Measurements from ENCODE around the gene MACROD2. TPM values are rescaled to one million over a fixed set of nuclear protein-coding genes. Genes with fewer than 3 reads are reported as not detected.

Gene MACROD2
- total and polyA plus RNA-seq, 4 donors, result 13.0 to 67.1 (median 20.7) TPM

DNA sequence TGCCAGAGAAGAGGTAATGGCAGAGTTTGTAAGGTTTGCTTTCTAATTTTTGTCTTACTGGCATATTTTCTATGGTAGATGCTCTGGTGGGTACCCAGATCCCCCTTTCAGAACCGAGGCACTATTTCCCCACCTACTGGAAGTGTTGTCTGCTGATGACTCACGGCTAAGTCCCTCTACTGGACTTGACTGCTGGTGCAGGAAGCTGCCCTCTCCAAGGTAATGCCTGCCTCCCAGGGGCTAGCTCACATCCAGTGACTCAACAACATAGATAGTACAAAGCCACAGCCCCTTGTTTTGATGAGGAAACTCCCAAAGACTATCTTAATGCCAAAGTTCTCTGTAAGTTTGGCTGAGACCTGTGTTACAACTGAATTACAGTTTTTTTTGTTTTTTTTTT is 627.5 kb downstream of the MACROD2 start:
- H3K9ac ChIP-seq (ENCODE audit: insufficient read depth in 1 of 2, low read length in 2 of 2), result no peak overlapping the region
- no peaks in the 10 kb centered on the region for H3K36me3 ChIP-seq (ENCODE audit: control insufficient read depth in 4 of 4, insufficient read depth in 4 of 4, low read length in 4 of 4)
- no peaks in the 10 kb centered on the region for H3K27me3 ChIP-seq (ENCODE audit: control insufficient read depth in 3 of 3, insufficient read depth in 3 of 3, low read length in 2 of 3)
- WGBS, 2 donors, result 53 to 67% methylated on average over 2 of the region's 2 CpGs
- H3K4me1 ChIP-seq (ENCODE audit: control insufficient read depth in 5 of 5, insufficient read depth in 5 of 5, low read length in 5 of 5), result no peaks in the 10 kb centered on the region
- H3K4me3 ChIP-seq, result no peak overlapping the region
- H3K9me3 ChIP-seq (ENCODE audit: control insufficient read depth in 4 of 4, insufficient read depth in 3 of 4, low read length in 3 of 4), result no peaks in the 10 kb centered on the region
- ATAC-seq (ENCODE audit: insufficient read depth, low FRiP score) (peak; percentile 15), DNase-seq (no peak)
- H3K27ac ChIP-seq (ENCODE audit: low read depth in 1 of 2, low read length in 1 of 2), result no peak overlapping the region
- TF ChIP-seq, protein P1, sequence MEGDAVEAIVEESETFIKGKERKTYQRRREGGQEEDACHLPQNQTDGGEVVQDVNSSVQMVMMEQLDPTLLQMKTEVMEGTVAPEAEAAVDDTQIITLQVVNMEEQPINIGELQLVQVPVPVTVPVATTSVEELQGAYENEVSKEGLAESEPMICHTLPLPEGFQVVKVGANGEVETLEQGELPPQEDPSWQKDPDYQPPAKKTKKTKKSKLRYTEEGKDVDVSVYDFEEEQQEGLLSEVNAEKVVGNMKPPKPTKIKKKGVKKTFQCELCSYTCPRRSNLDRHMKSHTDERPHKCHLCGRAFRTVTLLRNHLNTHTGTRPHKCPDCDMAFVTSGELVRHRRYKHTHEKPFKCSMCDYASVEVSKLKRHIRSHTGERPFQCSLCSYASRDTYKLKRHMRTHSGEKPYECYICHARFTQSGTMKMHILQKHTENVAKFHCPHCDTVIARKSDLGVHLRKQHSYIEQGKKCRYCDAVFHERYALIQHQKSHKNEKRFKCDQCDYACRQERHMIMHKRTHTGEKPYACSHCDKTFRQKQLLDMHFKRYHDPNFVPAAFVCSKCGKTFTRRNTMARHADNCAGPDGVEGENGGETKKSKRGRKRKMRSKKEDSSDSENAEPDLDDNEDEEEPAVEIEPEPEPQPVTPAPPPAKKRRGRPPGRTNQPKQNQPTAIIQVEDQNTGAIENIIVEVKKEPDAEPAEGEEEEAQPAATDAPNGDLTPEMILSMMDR (IDR thresholded peaks at IDR 0.05; ENCODE audit: control extremely low read depth, extremely low read depth), result no peak

DNA sequence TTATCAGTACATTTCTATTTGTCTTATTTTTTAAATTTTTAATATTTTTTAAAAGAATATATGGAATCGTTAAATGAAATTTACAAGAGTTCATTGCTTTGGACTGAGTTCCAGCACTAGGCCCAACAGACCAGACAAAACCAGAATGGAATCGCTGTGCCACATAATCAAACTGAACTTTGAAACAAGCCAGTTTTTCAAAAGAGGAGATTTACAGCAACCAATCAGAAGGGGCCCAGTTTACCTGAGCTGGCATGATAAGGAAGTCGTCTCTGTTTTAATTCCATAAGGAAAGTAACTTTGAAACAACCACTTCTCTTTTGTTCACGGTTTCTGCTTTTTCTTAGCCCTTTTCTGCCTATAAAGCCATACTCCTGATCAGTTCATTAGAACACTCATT is 635.7 kb downstream of the MACROD2 start:
- TF ChIP-seq, protein P1 (IDR thresholded peaks at IDR 0.05; ENCODE audit: control extremely low read depth, extremely low read depth), result no peak
- Histone ChIP-seq H3K4me3 (no peak overlapping the region), H3K9ac (ENCODE audit: insufficient read depth in 1 of 2, low read length in 2 of 2) (no peak overlapping the region), H3K9me3 (ENCODE audit: control insufficient read depth in 4 of 4, insufficient read depth in 3 of 4, low read length in 3 of 4) (peaks cover 0 to 3% (median 0%) of the 10 kb centered on the region in 4 donors), H3K36me3 (ENCODE audit: control insufficient read depth in 4 of 4, insufficient read depth in 4 of 4, low read length in 4 of 4) (no peaks in the 10 kb centered on the region), H3K4me1 (ENCODE audit: control insufficient read depth in 5 of 5, insufficient read depth in 5 of 5, low read length in 5 of 5) (no peaks in the 10 kb centered on the region), H3K27me3 (ENCODE audit: control insufficient read depth in 3 of 3, insufficient read depth in 3 of 3, low read length in 2 of 3) (peaks cover 0 to 3% (median 0%) of the 10 kb centered on the region in 3 donors), H3K27ac (ENCODE audit: low read depth in 1 of 2, low read length in 1 of 2) (no peak overlapping the region)
- ATAC-seq (ENCODE audit: insufficient read depth, low FRiP score) (no peak), DNase-seq (no peak)
- 88 to 92% methylated on average over 4 of the region's 4 CpGs for WGBS, 2 donors

DNA sequence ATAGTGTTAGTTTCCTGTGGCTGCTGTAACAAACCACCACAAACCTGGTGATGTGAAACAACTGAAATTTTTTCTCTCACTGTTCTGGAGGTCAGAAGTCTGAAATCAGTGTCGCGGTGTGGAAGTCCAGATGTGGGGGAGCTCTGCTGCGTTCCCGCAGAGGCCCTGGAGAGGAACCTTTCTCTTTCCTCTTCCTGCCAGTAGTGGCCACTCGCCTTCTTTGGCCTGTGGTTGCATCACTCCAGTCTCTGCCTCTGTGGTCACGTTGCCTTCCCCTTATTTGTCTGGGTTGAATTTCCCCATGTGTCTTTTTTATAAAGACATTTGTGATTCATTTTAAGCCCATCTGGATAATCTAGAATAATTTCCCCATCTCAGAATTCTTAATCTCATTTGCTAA is 637.6 kb downstream of the MACROD2 start:
- 48 to 78% methylated on average over 6 of the region's 6 CpGs for WGBS, 2 donors
- no peak for DNase-seq

More for the DNA sequence above, 637.6 kb downstream of the MACROD2 start:
- Histone ChIP-seq H3K4me1 (ENCODE audit: control insufficient read depth in 5 of 5, insufficient read depth in 5 of 5, low read length in 5 of 5) (no peaks in the 10 kb centered on the region), H3K4me3 (no peak overlapping the region), H3K27me3 (ENCODE audit: control insufficient read depth in 3 of 3, insufficient read depth in 3 of 3, low read length in 2 of 3) (peaks cover 0 to 3% (median 0%) of the 10 kb centered on the region in 3 donors), H3K36me3 (ENCODE audit: control insufficient read depth in 4 of 4, insufficient read depth in 4 of 4, low read length in 4 of 4) (no peaks in the 10 kb centered on the region), H3K9ac (ENCODE audit: insufficient read depth in 1 of 2, low read length in 2 of 2) (no peak overlapping the region), H3K27ac (ENCODE audit: low read depth in 1 of 2, low read length in 1 of 2) (no peak overlapping the region), H3K9me3 (ENCODE audit: control insufficient read depth in 4 of 4, insufficient read depth in 3 of 4, low read length in 3 of 4) (peaks cover 0 to 3% (median 0%) of the 10 kb centered on the region in 4 donors)
- TF ChIP-seq, protein P1 (IDR thresholded peaks at IDR 0.05; ENCODE audit: control extremely low read depth, extremely low read depth), result no peak
- ATAC-seq (ENCODE audit: insufficient read depth, low FRiP score), result no peak

Measured in lung (tissue), 12 donors.